GM18508 (cell line): ENCODE results near the gene TMEM242.
"Not testable (repeated sequence)": the region's sequence is repeated elsewhere in the genome, so short reads cannot be mapped to it uniquely, and the experiment has no call there.

Experiments used
- ATAC-seq: cut with Tn5 transposase; IDR thresholded peaks from one replicate; pipeline ENCODE4 v1.9.1; 2021; ENCODE audit warnings: moderate number of reproducible peaks; ENCODE audit not compliant: insufficient read depth, unreplicated experiment

TMEM242 gene

GRCh38 chr6:157325069-157325805 lies 1.9 kb upstream of the TMEM242 start:
- no peak for ATAC-seq

GRCh38 chr6:157323966-157324300 lies 614 bp upstream of the TMEM242 start:
- ATAC-seq, result no peak

GRCh38 chr6:157322792-157323254 lies 496 bp downstream of the TMEM242 start:
- no peak for ATAC-seq

GRCh38 chr6:157316871-157317814 lies 6.2 kb downstream of the TMEM242 start:
- ATAC-seq, result no peak

GRCh38 chr6:157314705-157315321 lies 8.5 kb downstream of the TMEM242 start:
- peak; percentile 65 for ATAC-seq

GRCh38 chr6:157313531-157314467 lies 9.5 kb downstream of the TMEM242 start:
- no peak for ATAC-seq

GRCh38 chr6:157312757-157313156 lies 10.6 kb downstream of the TMEM242 start:
- no peak for ATAC-seq

GRCh38 chr6:157310693-157311092 lies 12.6 kb downstream of the TMEM242 start:
- ATAC-seq, result not testable (repeated sequence)

- no peak for ATAC-seq
These were observed 15.7 kb downstream of the TMEM242 start for GRCh38 chr6:157307661-157308060.

- ATAC-seq, result no peak
These were observed 17.4 kb downstream of the TMEM242 start for GRCh38 chr6:157305670-157306653.

GRCh38 chr6:157304899-157305663 lies 18.2 kb downstream of the TMEM242 start:
- ATAC-seq, result no peak

GRCh38 chr6:157302736-157303135 lies 20.6 kb downstream of the TMEM242 start:
- ATAC-seq, result no peak

- no peak for ATAC-seq
These were observed 22.9 kb downstream of the TMEM242 start for GRCh38 chr6:157300436-157300835.

- ATAC-seq, result no peak
These were observed 23.3 kb downstream of the TMEM242 start for GRCh38 chr6:157300006-157300405.

- no peak for ATAC-seq
These were observed 25.0 kb downstream of the TMEM242 start for GRCh38 chr6:157298216-157298724.

GRCh38 chr6:157294654-157295053 lies 28.7 kb downstream of the TMEM242 start:
- ATAC-seq, result no peak

- ATAC-seq, result no peak
These were observed 29.5 kb downstream of the TMEM242 start for GRCh38 chr6:157293780-157294179.

GRCh38 chr6:157292202-157292601 lies 31.1 kb downstream of the TMEM242 start:
- no peak for ATAC-seq
